HG02885 (cell line): ENCODE data around the gene PSG5.
"Not testable (repeated sequence)": the region's sequence is repeated elsewhere in the genome, so short reads cannot be mapped to it uniquely, and the experiment has no call there.

Experiments used
- ATAC-seq: cut with Tn5 transposase; IDR thresholded peaks from one replicate; pipeline ENCODE4 v1.9.1; 2021; ENCODE audit warnings: mild to moderate bottlenecking; ENCODE audit not compliant: unreplicated experiment, poor library complexity

The PSG5 gene

GRCh38 chr19:43186311-43186935 is at the start of gene PSG5:
PSG5 (minus strand) TSS chr19:43186536; CDS start chr19:43186405, 131 bp downstream.
- ATAC-seq: not testable (repeated sequence)

DNA sequence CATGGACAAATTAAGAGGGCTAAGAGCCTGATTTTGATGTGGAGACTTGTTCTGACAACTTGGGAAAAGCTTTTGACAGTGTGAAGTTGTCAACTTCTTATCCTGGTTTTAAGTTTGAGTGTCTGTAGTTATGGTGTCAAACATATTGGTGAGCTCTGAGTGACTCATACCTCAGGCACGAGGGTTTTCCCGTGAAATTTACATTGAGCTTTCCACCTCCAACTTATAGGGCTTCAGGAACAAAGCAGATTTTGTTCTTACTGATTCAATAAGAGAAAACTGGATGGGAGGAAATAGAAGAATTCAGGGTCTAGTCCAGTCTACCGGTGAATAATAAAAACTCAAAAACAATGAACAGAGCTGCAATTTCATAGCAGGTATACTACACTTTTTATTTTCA is 49.4 kb upstream of the PSG5 start:
- not testable (repeated sequence) for ATAC-seq

- ATAC-seq: no peak
Measured at GRCh38 chr19:43229315-43229714, 43.0 kb upstream of the PSG5 start.

- ATAC-seq: not testable (repeated sequence)
Measured at GRCh38 chr19:43228730-43229129, 42.4 kb upstream of the PSG5 start.

- not testable (repeated sequence) for ATAC-seq
Measured at GRCh38 chr19:43226986-43227385, 40.6 kb upstream of the PSG5 start.

DNA sequence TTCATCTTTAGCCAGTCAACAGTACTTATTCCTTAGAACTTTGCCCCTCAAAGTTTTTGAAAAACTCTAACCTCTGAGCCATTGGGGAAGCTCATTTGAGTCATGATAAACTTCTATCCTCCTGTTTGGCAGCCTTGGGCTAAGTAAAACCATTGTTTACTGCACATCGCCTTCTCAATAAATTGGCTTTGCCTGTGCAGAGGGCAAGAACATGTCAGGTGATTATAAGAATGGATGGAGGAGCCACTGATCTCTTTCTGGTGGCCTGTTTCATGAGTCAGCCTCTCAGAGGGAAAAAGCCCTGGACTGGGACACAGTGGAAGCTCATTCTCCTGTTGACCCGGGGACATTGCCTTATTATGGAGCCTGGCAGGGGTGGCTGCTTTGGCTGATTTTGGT is 38.5 kb upstream of the PSG5 start:
- ATAC-seq: no peak

DNA sequence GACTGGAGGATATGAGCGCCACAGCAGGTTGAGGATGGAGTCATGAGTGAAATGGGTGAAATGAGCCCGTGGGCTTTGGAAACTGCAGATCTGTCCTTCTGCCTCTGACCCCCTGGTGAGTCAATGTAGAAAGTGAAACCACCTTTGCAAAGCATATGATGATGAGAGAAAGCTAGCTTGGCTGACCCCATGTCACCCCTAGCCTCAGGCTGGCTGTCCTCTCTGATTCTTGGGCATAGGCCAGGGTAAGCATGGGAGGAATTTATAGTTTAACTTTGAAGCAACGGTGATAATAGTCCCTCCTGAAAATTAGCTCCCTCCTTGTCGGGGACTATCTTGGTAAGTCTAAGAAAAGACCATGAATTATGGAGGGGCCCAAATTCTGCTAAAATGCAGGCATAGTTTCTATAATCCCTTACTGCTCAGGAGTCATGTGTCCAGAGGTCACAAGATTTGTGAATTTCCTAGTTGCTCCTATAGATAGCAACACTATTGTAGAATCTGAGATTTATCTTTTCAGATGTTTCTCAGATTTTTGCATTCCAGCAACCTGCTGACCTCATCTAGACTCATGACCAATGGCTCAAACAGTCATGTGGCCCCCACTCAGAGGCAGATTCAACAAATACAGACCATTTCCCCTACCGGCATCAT is 38.0 kb upstream of the PSG5 start:
- not testable (repeated sequence) for ATAC-seq

GRCh38 chr19:43221891-43222290 is 35.6 kb upstream of the PSG5 start:
- not testable (repeated sequence) for ATAC-seq

GRCh38 chr19:43219136-43219535 is 32.8 kb upstream of the PSG5 start:
- not testable (repeated sequence) for ATAC-seq

DNA sequence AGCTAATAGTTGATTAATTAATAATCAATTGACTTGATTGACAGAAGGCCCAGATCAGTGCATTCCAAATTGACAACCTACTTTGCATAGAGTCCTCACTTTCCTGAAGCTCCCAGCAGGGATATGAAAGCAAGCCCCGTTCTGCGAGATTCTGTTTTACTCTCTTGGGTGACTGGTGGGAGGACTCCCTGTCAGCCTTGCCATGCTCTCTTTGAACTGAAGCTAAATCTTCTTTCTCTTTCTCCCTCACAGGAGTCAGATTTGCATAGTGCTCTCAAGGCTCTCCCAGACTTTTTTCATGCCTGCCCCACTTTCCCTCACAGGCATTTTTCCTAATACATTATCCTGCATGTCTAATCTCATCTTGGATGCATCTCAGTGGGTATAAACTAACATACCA is 29.5 kb upstream of the PSG5 start:
- not testable (repeated sequence) for ATAC-seq

DNA sequence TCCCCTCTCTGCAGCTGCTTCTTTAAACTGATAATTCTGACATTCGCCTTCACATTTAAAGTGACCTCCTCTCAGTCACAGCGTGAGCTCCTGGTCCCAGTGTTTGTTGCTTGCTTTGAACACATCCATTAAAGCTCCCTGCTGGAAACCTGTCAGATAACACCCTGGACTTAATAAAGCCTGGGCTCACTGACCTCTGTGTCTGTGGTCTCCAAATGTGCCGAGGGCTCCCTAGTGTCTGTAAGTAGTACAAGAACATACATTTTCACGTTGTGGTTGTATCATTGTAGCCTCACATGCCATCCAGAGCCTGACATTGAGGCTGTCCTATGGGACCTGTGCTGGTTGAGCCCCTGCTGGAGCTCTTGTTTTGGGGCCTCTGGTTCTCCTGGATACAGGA is 21.7 kb upstream of the PSG5 start:
- no peak for ATAC-seq

GRCh38 chr19:43207174-43207573 is 20.8 kb upstream of the PSG5 start:
- not testable (repeated sequence) for ATAC-seq

DNA sequence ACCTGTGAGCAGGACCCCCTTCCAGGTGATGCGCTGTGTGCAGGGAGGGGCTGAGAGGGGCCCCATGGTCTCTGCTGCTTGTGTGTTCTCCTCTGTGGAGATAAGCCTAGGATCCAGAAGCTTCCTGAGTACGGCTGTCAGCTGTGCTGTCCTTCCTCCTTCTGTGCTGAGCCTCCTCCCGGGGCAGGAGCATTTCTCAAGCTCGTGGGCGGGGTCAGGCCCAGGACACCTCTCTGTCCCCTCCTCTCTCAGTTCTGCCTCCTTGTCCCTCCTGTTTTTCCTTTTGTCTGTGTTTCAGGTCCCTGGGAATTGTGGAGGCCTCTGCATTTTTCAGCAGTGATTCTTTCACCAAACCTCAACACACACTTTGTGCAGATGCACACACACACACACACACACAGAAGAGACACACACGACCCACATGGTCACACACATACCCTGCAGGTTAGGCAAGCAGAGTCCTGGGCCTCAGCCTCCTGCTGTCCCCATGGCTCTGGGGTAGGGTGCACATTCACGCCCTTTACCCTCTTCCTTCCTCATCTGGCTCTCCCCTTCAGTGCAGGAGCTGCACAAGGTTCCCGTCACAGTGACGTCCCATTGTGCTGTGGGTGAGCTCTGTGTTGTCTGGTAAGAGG is 19.3 kb upstream of the PSG5 start, which contains the start of gene PSG4:
Gene PSG4, minus strand, starts transcription at position 168 of the 635 bp plus-strand sequence. Its CDS starts 102 bp downstream, at position 66.
- ATAC-seq: not testable (repeated sequence)

- ATAC-seq: not testable (repeated sequence)
Measured at GRCh38 chr19:43203611-43204010, 17.3 kb upstream of the PSG5 start.

DNA sequence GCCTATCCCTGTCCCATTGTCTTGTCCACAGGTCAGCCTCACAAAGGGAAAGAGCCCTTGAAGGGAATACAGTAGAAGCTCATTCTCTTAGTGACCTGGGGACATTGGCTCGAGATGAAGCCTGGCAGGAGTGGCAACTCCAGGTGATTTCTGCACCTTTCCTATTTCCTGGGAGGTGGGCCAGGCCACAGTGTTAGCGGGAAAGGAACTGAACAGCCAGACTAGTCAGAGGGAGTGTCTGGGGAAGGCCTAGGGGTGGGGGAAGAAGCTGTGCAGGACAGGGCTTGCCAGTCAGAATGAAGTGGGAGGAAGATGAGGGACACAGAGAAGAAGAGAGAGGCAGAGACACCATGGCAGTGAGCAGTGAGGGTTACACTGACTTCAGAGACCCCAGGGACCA is 15.6 kb upstream of the PSG5 start:
- ATAC-seq: not testable (repeated sequence)

- not testable (repeated sequence) for ATAC-seq
Measured at GRCh38 chr19:43201337-43201801, 15.0 kb upstream of the PSG5 start.

GRCh38 chr19:43198686-43199419 is 12.5 kb upstream of the PSG5 start:
- ATAC-seq: not testable (repeated sequence)

GRCh38 chr19:43197666-43198397 is 11.5 kb upstream of the PSG5 start:
- not testable (repeated sequence) for ATAC-seq

DNA sequence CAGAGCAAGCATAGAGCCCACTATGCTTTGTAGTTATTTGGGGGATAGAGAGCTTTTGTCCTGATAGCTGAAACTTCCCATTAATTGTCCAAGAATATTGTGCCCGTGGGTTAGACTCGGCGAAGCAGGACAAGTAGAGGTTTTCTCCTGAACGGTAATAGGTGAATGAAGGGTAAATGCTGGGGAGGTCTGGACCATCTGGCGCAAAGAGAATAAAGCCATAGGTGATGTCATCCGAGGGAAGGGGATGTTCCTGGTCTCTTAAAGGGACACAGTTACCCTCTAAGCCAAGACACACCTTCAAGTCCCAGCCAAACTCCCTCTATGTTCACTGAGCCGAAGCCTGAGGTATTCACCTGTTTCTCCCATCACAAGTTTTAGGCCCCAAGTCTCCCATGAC is 8.1 kb upstream of the PSG5 start:
- not testable (repeated sequence) for ATAC-seq
